Measurements from ENCODE around the gene PCDHA3. TPM values are rescaled to one million over a fixed set of nuclear protein-coding genes. Genes with fewer than 3 reads are reported as not detected.

PCDHA3 gene
- total and polyA plus RNA-seq, 2 of the 8 experiments (the other 6 are each of a cell fraction or from before 2014, with no cell fraction given) = 0.48 to 0.67 TPM

DNA sequence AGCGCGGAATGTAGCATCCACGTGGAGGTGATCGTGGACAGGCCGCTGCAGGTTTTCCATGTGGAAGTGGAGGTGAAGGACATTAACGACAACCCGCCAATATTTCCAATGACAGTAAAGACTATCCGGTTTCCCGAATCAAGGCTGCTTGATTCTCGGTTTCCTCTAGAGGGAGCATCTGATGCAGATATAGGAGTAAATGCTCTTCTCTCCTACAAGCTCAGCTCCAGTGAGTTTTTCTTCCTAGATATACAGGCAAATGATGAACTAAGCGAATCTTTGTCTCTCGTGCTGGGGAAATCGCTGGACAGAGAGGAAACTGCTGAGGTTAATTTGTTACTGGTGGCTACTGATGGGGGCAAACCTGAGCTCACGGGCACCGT is 5.6 kb upstream of the PCDHA3 start:
- no peak overlapping the region; a peak in 1 of 7 replicates for H3K9ac ChIP-seq (replicated peaks in 1 of 4; ENCODE audit: extremely low read depth in 1 of 4, low read depth in 3 of 4, low read length in 3 of 4)
- 57% methylated on average over 15 of the region's 15 CpGs; no CpG with 5 or more reads in 1 of the 2 experiments for WGBS, 2 experiments (ENCODE audit: extremely low coverage in 1 of 2, insufficient coverage in 1 of 2, insufficient read length in 1 of 2, insufficient replicate concordance in 2 of 2, low coverage in 1 of 2, low lambda C conversion rate in 2 of 2, missing lambda C conversion rate in 1 of 2)
- H2BK5ac ChIP-seq (ENCODE audit: low read depth, low read length) = no peak overlapping the region
- H3K4me2 ChIP-seq (ENCODE audit: insufficient read depth in 1 of 2, low read depth in 2 of 2, low read length in 2 of 2) = peak overlapping the region; percentile 56 to 81
- no peaks in the 10 kb centered on the region for H3K27me3 ChIP-seq (replicated peaks in 1 of 4; ENCODE audit: control insufficient read depth in 3 of 4, extremely low read depth in 1 of 4, insufficient read depth in 3 of 4, low read length in 3 of 4)
- no peak overlapping the region for H3K4ac ChIP-seq (replicated peaks; ENCODE audit: insufficient read length, low read depth, low read length)
- no peak overlapping the region for H3K18ac ChIP-seq (ENCODE audit: extremely low read depth, low read length)
- no peaks in the 10 kb centered on the region for H3K79me2 ChIP-seq (ENCODE audit: control insufficient read depth in 1 of 2, insufficient read depth in 2 of 2, low read length in 2 of 2)
- peak overlapping the region; percentile 51 to 86 (median 58) for H3K4me3 ChIP-seq (ENCODE audit: extremely low read depth in 1 of 4, insufficient read depth in 2 of 4, low read depth in 3 of 4, low read length in 4 of 4)
- no peak overlapping the region for H4K8ac ChIP-seq (ENCODE audit: extremely low read depth, insufficient read depth, low read length)
- H3K23ac ChIP-seq (ENCODE audit: insufficient read length) = no peak overlapping the region
- CTCF ChIA-PET (ENCODE audit: partially characterized antibody) = interaction anchor here (0.6 to 5.7 kb wide), 28 partner anchors 8 to 720 kb away, joined by 3 to 59 read pairs (median 4); partner anchors contain the start of genes PCDHA1, PCDHA4, PCDHA6 and PCDHA8
- H2BK20ac ChIP-seq (ENCODE audit: low read length) = no peak overlapping the region
- peaks cover 3 to 16% of the 10 kb centered on the region in 2 experiments; a peak in 3 of 4 replicates for H3K9me3 ChIP-seq (ENCODE audit: insufficient read depth in 2 of 2, low read depth in 1 of 2, low read length in 1 of 2)
- no peaks in the 10 kb centered on the region for H4K20me1 ChIP-seq (replicated peaks in 1 of 2; ENCODE audit: control insufficient read depth in 1 of 2, insufficient read depth in 2 of 2, low read length in 2 of 2)
- H2BK12ac ChIP-seq (ENCODE audit: low read depth, low read length) = no peak overlapping the region
- DNase-seq (ENCODE audit: low read depth in 1 of 2, low spot score in 2 of 2) (no peak), FAIRE-seq (no peak)
- peaks cover 0 to 10% (median 0%) of the 10 kb centered on the region in 4 experiments; a peak in 1 of 8 replicates for H3K36me3 ChIP-seq (ENCODE audit: control insufficient read depth in 2 of 4, insufficient read depth in 4 of 4, low read length in 3 of 4)
- no peak overlapping the region for H4K5ac ChIP-seq (ENCODE audit: insufficient read length, low read depth, low read length)
- no peak overlapping the region for H2AK5ac ChIP-seq (ENCODE audit: low read depth, low read length)
- no peak overlapping the region for H3K56ac ChIP-seq (replicated peaks; ENCODE audit: insufficient read length, low read depth, low read length)
- H3K79me1 ChIP-seq (ENCODE audit: low read depth, low read length) = no peaks in the 10 kb centered on the region
- no peak overlapping the region for H3K14ac ChIP-seq (ENCODE audit: insufficient read length)
- POLR2A ChIA-PET (ENCODE audit: partially characterized antibody) = interaction anchor here (1.5 to 1.6 kb wide), 2 partner anchors 9 to 12 kb away, joined by 3 to 4 read pairs; partner anchors contain the start of gene PCDHA1
- no peak for TF ChIP-seq TCF12 (IDR thresholded peaks at IDR 0.05; ENCODE audit: low read depth, low read length)
- TF ChIP-seq, protein P1, sequence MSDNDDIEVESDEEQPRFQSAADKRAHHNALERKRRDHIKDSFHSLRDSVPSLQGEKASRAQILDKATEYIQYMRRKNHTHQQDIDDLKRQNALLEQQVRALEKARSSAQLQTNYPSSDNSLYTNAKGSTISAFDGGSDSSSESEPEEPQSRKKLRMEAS (IDR thresholded peaks at IDR 0.05) = no peak
- TF ChIP-seq SIN3A (conservative IDR thresholded peaks at IDR 0.05 in 1 of 2, IDR thresholded peaks at IDR 0.05 in 1 of 2; ENCODE audit: low read depth in 1 of 2, low read length in 2 of 2) = 0 out of 4 replicates have a peak, but pooled peaks of 1 of the 2 experiments have one; percentile 32
- TF ChIP-seq, protein P2, sequence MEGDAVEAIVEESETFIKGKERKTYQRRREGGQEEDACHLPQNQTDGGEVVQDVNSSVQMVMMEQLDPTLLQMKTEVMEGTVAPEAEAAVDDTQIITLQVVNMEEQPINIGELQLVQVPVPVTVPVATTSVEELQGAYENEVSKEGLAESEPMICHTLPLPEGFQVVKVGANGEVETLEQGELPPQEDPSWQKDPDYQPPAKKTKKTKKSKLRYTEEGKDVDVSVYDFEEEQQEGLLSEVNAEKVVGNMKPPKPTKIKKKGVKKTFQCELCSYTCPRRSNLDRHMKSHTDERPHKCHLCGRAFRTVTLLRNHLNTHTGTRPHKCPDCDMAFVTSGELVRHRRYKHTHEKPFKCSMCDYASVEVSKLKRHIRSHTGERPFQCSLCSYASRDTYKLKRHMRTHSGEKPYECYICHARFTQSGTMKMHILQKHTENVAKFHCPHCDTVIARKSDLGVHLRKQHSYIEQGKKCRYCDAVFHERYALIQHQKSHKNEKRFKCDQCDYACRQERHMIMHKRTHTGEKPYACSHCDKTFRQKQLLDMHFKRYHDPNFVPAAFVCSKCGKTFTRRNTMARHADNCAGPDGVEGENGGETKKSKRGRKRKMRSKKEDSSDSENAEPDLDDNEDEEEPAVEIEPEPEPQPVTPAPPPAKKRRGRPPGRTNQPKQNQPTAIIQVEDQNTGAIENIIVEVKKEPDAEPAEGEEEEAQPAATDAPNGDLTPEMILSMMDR (IDR thresholded peaks at IDR 0.05; ENCODE audit: control extremely low read depth in 1 of 3, insufficient read depth in 1 of 3, low read depth in 1 of 3, low read length in 3 of 3) = peak in 2 of 3 experiments; percentile 54 to 59; a peak in 2 of 4 replicates
- no peak for TF ChIP-seq SAP30 (IDR thresholded peaks at IDR 0.05; ENCODE audit: insufficient read depth, insufficient replicate concordance, low read length)
- no peak for TF ChIP-seq SIRT6 (IDR thresholded peaks at IDR 0.05; ENCODE audit: low read length)
- no peak for TF ChIP-seq FOSL1 (IDR thresholded peaks at IDR 0.05; ENCODE audit: insufficient read depth, low read depth, low read length)
- TF ChIP-seq KDM4A (IDR thresholded peaks at IDR 0.05; ENCODE audit: low read depth, low read length, severe bottlenecking) = peak; percentile 40
- no peak for TF ChIP-seq ZNF274 (IDR thresholded peaks at IDR 0.05; ENCODE audit: borderline replicate concordance, extremely low read depth, low read length)
- TF ChIP-seq ASH2L (IDR thresholded peaks at IDR 0.05; ENCODE audit: low read length) = peak; percentile 30
- no peak overlapping the region for H3K27ac ChIP-seq (ENCODE audit: low read depth, low read length)
- H2BK120ac ChIP-seq (replicated peaks; ENCODE audit: low read depth, low read length) = no peak overlapping the region
- no peak overlapping the region for H2AFZ ChIP-seq (ENCODE audit: low read length)
- H4K91ac ChIP-seq (replicated peaks; ENCODE audit: insufficient read length, low read length) = no peak overlapping the region
- no peak overlapping the region for H2BK15ac ChIP-seq (ENCODE audit: low read length)
- no peaks in the 10 kb centered on the region for H3K4me1 ChIP-seq (replicated peaks in 1 of 4; ENCODE audit: control insufficient read depth in 3 of 4, insufficient read depth in 4 of 4, low read length in 3 of 4)
- H3K23me2 ChIP-seq (ENCODE audit: low read depth, low read length) = no peaks in the 10 kb centered on the region
